Esophagus squamous epithelium (tissue), 4 donors: ENCODE results near the gene ENTREP3.

Experiments used
- CTCF ChIP-seq, 6 experiments: fragments of 450-650 bp in 4 of 6; fragments of 200-600 bp in 2 of 6; sonication (generic) in 2 of 6; IDR thresholded peaks; one replicate each; pipeline ENCODE4 v1.5.1; 2016 to 2019; ENCODE audit warnings: antibody characterized with exemption in 6 of 6, mild to moderate bottlenecking in 4 of 6, moderate library complexity in 4 of 6
- POLR2A ChIP-seq, 4 donors: fragments of 450-650 bp; IDR thresholded peaks; one replicate each; pipeline ENCODE4 v1.6.1; 2017; ENCODE audit warnings: antibody characterized with exemption in 4 of 4, mild to moderate bottlenecking in 4 of 4, moderate library complexity in 3 of 4

- no peak for TF ChIP-seq CTCF (IDR thresholded peaks at IDR 0.05)
- TF ChIP-seq POLR2A (IDR thresholded peaks at IDR 0.05), result no peak
Measured at GRCh38 chr1:155285063-155285462, 29.8 kb upstream of the ENTREP3 start.
